Measurements from ENCODE around the gene DGKG. TPM values are rescaled to one million over a fixed set of nuclear protein-coding genes. Genes with fewer than 3 reads are reported as not detected.

The DGKG gene
- total RNA-seq, 1 donor from 2014 or later, result 2.2 TPM

GRCh38 chr3:186239321-186239720 is 122.7 kb downstream of the DGKG start:
- peak; percentile 77 for DNase-seq

GRCh38 chr3:186237915-186238314 is 124.1 kb downstream of the DGKG start:
- no peak for DNase-seq

DNA sequence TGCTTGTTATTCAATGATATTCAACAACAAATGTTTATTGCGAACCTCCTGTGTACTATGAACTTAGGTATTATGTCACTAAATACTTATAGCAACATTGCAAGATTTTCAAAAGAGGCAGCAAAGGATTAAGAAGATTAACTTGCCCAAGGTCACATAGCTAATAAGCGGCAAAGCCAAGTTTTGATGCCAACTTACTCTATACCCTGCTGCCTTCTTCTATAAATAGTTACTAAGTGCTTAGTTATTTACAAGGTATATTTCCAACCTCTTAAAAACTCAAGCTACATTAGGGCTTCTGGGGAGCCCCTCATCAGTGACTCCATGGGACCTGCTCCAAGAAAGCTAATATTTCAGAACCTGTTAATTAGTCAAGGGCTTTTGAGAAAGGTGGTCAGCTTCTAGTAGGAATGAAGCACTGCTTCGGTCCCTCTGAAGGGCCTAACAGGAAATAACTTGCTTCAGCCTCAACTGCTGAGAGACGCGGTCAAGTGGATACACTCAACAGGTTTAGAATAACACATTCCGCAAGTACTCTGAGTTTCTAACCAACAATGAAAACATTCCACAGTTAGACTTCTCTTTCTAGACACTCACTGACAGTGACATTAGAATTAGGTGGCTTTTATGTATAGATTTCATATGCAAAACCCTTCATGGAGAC is 125.5 kb downstream of the DGKG start:
- DNase-seq, result peak; percentile 49

DNA sequence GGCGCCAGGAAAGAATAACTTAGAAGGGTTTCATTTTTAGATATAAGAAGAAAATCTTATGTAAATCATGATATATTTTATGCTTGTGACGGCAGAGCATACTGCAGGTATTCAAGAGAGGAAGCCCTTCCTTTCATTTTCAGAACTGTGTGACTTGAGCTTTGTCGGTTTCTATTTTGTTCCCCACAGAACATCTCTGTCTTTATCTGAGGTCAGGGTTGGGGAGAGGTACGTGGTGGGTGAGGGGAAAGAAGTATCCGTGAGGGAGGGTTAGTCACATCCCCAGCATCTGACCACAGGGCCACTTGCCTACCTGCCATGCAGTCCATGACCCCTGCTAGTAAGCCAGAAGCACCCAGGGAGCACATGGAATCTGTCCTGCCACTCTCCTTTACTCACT is 126.5 kb downstream of the DGKG start:
- DNase-seq, result no peak

DNA sequence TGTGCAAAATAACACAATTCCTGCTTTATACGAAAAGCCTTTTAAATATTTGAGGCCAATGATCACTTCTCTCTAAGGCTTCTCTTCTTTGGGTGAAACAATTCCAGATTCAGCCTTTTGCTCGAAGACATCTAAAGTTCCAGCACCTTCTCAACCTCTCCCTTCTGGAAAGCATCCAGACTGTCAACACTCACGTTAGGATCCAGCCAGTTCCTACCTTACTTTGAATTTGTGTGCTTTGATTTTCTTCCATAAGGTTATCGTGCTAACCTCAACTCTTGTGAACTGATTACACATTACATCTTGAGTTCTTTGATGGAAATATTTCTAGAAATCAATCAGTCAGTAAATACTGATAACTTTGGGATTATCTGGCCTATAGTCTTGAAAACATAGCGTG is 127.9 kb downstream of the DGKG start:
- no peak for DNase-seq

- no peak for DNase-seq
Measured at GRCh38 chr3:186226482-186226881, 135.6 kb downstream of the DGKG start.

- no peak for DNase-seq
Measured at GRCh38 chr3:186225603-186226002, 136.4 kb downstream of the DGKG start.

DNA sequence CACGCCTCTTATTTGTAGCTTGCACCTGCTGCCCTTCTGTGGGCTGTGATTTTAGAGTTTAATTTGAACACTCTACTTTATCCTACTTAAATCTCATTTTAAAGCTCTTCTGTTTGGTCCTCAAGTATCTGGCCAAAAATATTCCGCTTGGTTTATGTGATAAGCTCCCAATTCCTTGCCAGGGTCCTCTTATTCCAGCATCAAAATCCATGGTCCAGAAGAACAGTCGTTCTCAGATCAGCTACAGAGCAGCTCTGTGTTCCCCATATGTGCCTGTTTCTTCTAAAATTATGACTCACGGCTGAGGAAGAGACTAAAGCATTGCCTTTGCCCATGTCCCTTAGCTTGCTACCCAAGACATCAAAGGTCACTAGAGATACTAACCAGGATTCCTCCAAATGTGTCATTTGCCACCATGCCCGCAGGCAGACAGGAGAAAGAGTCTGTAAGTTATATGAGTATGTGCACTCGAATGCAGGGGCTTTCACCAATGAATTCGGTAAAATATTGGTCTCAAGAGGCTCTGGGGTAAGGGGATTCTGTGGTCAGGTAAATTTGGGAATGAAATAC is 137.9 kb downstream of the DGKG start:
- peak; percentile 29 for DNase-seq

DNA sequence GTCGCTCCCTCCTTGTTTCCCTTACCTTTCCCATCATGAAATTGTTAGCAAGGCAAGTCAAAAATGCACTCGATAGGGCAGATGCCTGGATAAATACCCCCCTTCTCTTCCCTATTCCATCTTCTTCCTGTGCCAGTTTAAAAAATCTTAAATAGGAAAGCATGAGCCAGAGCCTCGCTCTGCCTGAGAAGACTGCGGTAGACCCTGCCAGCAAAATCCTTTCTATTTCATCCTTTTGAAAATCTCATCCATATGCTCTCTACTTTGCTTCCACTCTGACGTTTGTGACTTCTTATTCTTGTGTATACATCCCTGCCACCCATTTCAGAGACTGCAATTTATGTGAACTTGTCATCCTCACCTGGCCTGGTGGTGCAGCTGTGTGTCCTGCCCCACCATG is 138.6 kb downstream of the DGKG start:
- DNase-seq, result no peak

GRCh38 chr3:186221760-186222378 is 140.2 kb downstream of the DGKG start:
- peak; percentile 86 for DNase-seq

GRCh38 chr3:186220911-186221645 is 141.0 kb downstream of the DGKG start:
- DNase-seq, result peak; percentile 83

- DNase-seq, result no peak
Measured at GRCh38 chr3:186220365-186220764, 141.7 kb downstream of the DGKG start.

- DNase-seq, result peak; percentile 95
Measured at GRCh38 chr3:186219211-186219638, 142.8 kb downstream of the DGKG start.

DNA sequence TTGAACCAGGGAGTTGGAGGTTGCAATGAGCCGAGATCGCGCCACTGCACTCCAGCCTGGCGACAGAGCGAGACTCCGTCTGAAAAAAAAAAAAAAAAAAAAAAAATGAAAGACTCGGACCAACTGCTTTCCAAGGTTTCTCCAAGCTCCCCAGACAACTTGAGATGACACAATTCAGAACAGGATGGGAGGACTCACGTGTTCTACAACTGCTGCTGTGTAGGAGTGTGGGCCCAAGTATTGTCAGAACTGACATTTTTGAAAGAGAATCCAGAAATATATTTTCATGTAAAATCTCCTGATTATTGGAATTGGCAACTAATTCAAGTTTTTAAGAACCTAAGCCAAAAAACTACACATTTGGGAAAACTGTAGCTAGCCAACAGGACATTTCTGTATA is 143.6 kb downstream of the DGKG start:
- DNase-seq, result peak; percentile 27

DNA sequence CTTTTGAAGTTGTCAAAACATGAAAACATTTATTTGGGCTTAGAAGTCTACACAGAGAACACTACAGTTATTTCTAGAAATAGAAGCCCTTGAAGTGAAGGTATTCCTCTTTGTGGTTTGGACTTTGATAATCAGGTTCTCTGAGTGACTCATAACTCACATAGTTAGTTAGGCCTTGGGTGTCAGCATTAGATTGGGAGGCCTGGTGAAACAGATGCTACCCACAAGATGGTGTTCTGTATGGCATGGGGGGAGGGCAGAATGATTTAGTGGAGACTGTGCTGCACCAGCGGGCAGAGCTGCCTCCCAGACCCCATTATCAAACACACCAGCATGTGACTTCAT is 144.2 kb downstream of the DGKG start:
- no peak for DNase-seq

DNA sequence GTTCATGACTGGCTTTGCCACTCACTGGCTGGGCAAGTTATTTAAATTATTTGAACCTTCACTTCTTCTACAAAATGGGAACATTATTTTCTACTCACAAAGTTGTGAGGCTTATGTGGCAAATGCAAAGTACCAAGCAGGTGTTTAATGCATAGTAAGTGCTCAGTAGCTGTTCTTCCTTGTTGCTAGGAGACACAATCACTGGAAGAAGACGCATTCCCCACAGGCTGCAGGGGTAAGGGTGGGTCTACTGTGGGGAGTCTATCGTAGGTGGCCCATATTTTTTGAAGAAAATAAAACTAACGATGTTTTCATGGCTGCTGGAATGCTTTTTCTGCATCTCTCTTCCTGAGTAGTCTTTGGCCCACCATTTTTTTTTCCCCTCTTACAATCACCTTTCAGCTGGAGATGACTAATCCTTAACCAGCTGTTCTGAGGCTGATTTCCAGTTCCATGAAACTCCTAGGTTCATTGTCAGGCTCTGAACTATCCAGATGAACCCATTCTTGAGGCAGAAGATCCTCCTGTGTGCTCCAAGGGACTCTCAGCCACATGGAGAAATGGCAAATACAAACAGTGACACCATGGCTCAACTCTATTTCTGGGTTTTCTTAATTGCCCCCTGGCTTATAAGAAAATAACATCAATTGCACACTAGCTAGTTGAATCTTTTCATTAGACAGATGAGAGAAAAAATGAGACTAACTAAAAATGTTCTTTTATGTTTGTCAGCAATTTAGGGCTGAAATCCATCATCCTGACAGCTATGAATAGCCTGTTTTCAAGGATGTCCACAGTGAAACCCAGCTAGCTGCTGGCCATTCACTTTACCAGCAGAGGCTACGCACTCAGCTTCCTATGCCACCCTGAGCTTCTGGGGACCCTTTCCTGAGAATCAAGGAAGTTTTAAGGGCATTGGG is 144.9 kb downstream of the DGKG start:
- DNase-seq, result no peak

GRCh38 chr3:186214670-186215069 is 147.4 kb downstream of the DGKG start:
- DNase-seq, result no peak

DNA sequence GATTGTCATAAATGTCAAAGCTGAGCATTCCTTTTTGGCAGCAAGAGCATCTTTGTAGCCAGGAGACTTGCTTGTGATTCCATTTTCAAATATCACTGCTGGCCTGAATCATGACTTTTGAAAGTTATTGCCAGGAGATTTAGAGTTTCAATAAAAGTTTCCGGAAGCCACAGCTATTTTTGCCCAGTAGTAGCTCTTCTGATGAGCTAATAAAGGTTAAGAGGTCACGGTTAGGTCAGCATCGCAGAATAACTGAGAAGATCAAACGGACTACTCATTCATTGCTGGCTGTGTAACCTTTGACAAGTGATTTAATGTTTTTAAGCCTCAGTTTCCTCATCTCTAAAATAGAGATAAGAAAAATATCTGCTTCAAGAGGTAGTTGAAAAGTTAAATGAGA is 148.1 kb downstream of the DGKG start:
- no peak for DNase-seq

- DNase-seq, result no peak
Measured at GRCh38 chr3:186212611-186213010, 149.4 kb downstream of the DGKG start.

- peak; percentile 45 for DNase-seq
Measured at GRCh38 chr3:186210852-186211500, 151.1 kb downstream of the DGKG start.
